Immature natural killer cell (primary cell): ENCODE results near the gene UCHL5. TPM values are rescaled to one million over a fixed set of nuclear protein-coding genes. Genes with fewer than 3 reads are reported as not detected.
A peak's percentile ranks its signal among the peaks of the same experiment; 100 is the strongest.
"Not testable (repeated sequence)": the region's sequence is repeated elsewhere in the genome, so short reads cannot be mapped to it uniquely, and the experiment has no call there.

Experiments
- DNase-seq, 3 donors: peaks; one replicate each; pipeline ENCODE4 v3.0.0; 2022; ENCODE audit warnings: mixed read lengths in 1 of 3
- H3K27ac Mint-ChIP-seq, 6 donors: one replicate each; pipeline ENCODE4 v1.8.0; 2020; ENCODE audit warnings: mixed read lengths in 6 of 6, mild to moderate bottlenecking in 5 of 6, inconsistent platforms in 4 of 6, moderate library complexity in 3 of 6
- H3K27me3 Mint-ChIP-seq, 3 donors: one replicate each; pipeline ENCODE4 v1.8.0; 2020 to 2021; ENCODE audit warnings: low read depth in 3 of 3, mild to moderate bottlenecking in 3 of 3, mixed read lengths in 3 of 3, moderate library complexity in 3 of 3, inconsistent platforms in 1 of 3
- H3K36me3 Mint-ChIP-seq, 3 donors: one replicate each; pipeline ENCODE4 v1.8.0; 2020; ENCODE audit warnings: mixed read lengths in 3 of 3, inconsistent platforms in 2 of 3, mild to moderate bottlenecking in 2 of 3
- H3K4me1 Mint-ChIP-seq, 2 donors: one replicate each; pipeline ENCODE4 v1.8.0; 2020; ENCODE audit warnings: inconsistent platforms in 2 of 2, mild to moderate bottlenecking in 2 of 2, mixed read lengths in 2 of 2, moderate library complexity in 1 of 2
- H3K4me3 Mint-ChIP-seq, 5 donors: one replicate each; pipeline ENCODE4 v1.8.0; 2020; ENCODE audit warnings: mild to moderate bottlenecking in 5 of 5, mixed read lengths in 5 of 5, inconsistent platforms in 3 of 5, moderate library complexity in 3 of 5
- H3K9me3 Mint-ChIP-seq, 6 donors: one replicate each; pipeline ENCODE4 v1.8.0; 2020; ENCODE audit warnings: mild to moderate bottlenecking in 6 of 6, mixed read lengths in 6 of 6, inconsistent platforms in 4 of 6, moderate library complexity in 3 of 6
- polyA plus RNA-seq, 3 donors: library from polyadenylated mRNA; unstranded; fragments of 300-500 nt; fragmentation: Illumina TruSeq; gene quantifications; one replicate each; pipeline ENCODE4 v1.2.3, GENCODE V29; 2021

UCHL5 gene
- polyA plus RNA-seq, 3 donors from 2014 or later: 95.6 to 149 (median 111) TPM

DNA sequence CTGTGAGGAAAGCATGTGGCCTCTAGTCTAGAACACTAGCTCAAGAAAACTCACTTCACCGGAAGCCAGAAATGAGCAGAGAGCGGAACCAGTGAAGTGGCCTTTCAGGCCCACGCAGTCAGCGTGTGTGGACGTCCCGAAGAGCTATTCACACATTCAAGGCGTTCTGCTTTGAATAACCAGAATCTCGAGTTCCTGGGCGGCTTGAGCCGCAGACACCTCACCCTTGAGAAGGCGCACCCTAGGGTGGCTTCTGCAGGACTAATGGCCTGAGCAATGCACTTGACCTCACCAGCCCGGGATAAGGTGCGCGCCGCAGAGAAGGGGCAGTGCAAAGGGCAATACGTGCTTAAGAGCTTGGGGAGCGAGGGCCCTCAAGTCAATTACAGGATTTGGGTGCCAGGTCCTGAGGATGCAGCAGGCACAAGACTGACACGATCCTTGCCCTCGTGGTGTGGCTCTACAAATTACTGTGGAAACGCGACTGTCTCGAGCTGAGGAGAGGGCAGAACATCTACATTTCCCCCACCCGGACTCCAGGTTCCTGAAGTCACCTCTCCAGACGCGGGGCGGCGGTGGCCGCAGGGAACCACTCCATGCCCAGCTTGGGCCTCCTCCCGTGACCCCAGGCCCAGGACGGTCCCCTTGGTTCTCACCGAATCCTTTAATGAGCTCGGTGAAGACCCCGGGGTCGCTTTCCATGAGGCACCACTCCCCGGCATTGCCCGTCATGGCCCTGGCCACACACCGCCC lies 455 bp downstream of the UCHL5 start:
- Mint-ChIP-seq H3K27me3 (peaks cover 8 to 20% (median 12%) of the 10 kb centered on the region in 3 donors), H3K36me3 (peaks cover 0 to 9% (median 3%) of the 10 kb centered on the region in 3 donors), H3K4me1 (peaks cover 56 to 79% of the 10 kb centered on the region in 2 donors), H3K4me3 (peak overlapping the region; percentile 89 to 100 (median 95)), H3K27ac (peak overlapping the region; percentile 95 to 100 (median 98)), H3K9me3 (no peaks in the 10 kb centered on the region)
- peak; percentile 79 to 86 (median 85) for DNase-seq

DNA sequence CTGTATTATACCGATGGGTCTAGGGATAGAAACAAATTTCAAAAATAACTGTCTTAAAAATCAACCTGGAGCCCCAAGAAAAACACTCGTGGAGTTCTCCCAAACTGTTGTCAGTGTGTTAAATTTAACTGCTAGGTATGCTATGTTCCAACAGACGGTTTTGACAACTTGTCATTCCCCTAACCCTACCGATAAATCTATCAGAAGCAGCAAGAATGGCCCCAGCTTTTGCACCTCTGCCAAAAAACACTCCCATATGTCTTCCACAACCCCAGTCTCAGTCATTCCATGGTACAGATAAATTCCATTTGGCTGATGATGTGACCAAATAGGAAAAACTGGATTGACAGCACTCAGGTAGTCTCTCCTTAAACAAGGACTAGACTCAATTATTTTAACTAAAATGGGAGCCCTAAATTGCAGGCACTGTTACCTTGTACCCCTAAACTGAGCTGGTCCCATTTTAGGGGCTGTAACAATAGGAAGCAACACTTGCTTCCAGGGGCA lies 4.9 kb downstream of the UCHL5 start:
- no peak overlapping the region for H3K4me3 Mint-ChIP-seq
- peaks cover 7 to 12% (median 9%) of the 10 kb centered on the region in 3 donors for H3K27me3 Mint-ChIP-seq
- no peaks in the 10 kb centered on the region for H3K9me3 Mint-ChIP-seq
- H3K4me1 Mint-ChIP-seq: peaks cover 41 to 67% of the 10 kb centered on the region in 2 donors
- peak overlapping the region; percentile 24 to 72 (median 48) for H3K27ac Mint-ChIP-seq
- H3K36me3 Mint-ChIP-seq: peaks cover 0 to 5% (median 4%) of the 10 kb centered on the region in 3 donors
- DNase-seq: no peak

DNA sequence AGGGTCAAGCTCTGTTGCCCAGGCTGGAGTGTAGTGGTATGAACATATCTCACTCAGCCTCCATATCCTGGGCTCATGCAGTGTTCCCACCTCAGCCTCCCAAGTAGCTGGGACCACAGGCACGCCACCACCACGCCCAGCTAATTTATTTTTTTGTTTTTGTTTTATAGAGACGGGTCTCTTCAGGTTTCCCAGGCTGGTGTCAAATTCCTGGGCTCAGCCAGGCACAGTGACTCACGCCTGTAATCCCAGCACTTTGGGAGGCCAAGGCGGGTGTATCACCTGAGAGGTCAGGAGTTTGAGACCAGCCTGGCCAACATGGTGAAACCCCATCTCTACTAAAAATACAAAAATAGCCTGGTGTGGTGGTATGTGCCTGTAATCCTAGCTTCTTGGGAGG lies 10.2 kb downstream of the UCHL5 start:
- not testable (repeated sequence) for H3K27ac Mint-ChIP-seq, DNase-seq, H3K27me3 Mint-ChIP-seq, H3K9me3 Mint-ChIP-seq, H3K4me3 Mint-ChIP-seq
- peaks cover 0 to 23% (median 12%) of the 10 kb centered on the region in 3 donors for H3K36me3 Mint-ChIP-seq
- H3K4me1 Mint-ChIP-seq: peaks cover 12 to 48% of the 10 kb centered on the region in 2 donors

DNA sequence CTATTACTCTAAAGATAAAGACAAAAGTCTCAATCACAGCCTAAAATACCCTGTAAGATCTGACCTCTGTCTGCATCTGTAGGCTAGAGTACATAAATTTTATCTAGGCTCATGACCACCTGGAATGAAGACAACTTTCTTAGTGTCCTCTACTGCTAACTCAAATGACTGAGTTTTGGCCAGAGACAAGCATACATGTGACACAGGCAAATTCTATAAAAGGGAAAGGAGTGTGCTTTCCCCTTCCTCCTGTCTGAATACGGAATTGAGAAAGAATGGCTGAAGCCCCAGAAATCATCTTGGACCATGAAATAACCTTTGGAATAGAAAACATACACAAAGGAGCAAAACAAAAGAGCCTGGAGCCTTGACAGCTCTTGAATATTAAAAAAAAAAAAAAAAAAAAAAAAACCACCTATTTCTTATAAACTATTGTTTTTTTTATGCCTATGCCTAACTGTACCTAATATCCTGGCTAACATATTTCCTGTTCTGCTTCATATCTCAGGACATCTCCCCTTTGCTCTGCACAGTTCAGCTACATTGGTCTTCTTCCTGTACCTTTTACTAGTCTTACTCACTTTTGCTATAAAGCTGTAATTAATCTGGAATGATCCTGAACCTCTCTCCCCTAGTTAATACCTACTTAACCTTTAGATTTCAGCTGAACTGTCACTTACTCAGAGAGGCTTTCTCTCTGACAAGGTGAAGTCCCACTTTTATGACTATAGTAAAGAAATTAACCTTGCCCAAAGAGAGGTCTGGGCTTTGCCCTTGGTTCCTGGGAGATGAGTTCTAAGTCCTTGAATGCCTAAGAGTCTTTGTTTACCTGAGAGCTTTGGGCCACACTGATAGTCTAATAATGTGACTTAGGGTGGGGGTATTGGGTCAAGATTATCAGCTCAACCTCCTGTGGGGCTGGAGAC lies 16.1 kb downstream of the UCHL5 start:
- peaks cover 20 to 67% of the 10 kb centered on the region in 2 donors for H3K4me1 Mint-ChIP-seq
- peak overlapping the region; percentile 17 to 78 (median 71) for H3K27ac Mint-ChIP-seq
- H3K36me3 Mint-ChIP-seq: peaks cover 0 to 24% (median 5%) of the 10 kb centered on the region in 3 donors
- H3K9me3 Mint-ChIP-seq: no peaks in the 10 kb centered on the region
- peaks cover 0 to 1% (median 0%) of the 10 kb centered on the region in 3 donors for H3K27me3 Mint-ChIP-seq
- no peak overlapping the region for H3K4me3 Mint-ChIP-seq
- no peak for DNase-seq

DNA sequence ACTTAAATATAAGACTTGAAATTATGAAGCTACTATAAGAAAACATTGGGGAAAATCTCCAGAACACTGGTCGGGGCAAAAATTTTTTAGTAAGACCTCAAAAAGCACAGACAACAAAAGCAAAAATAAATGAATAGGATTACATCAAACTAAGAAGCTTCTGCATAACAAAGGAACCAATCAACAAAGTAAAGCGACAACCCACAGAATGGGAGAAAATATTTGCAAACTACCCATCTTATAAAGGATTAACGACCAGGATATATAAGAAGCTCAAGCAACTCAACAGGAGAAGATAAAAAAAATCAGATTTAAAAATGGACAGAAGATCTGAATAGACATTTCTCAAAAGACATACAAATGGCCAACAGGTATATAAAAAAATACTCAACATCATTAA lies 19.1 kb downstream of the UCHL5 start:
- Mint-ChIP-seq H3K4me3 (no peak overlapping the region), H3K27me3 (peaks cover 0 to 1% (median 0%) of the 10 kb centered on the region in 3 donors), H3K36me3 (peaks cover 0 to 22% (median 5%) of the 10 kb centered on the region in 3 donors), H3K4me1 (peaks cover 38 to 81% of the 10 kb centered on the region in 2 donors), H3K27ac (peak overlapping the region in 2 of 6 donors; percentile 9 to 10), H3K9me3 (no peaks in the 10 kb centered on the region)
- DNase-seq: no peak

DNA sequence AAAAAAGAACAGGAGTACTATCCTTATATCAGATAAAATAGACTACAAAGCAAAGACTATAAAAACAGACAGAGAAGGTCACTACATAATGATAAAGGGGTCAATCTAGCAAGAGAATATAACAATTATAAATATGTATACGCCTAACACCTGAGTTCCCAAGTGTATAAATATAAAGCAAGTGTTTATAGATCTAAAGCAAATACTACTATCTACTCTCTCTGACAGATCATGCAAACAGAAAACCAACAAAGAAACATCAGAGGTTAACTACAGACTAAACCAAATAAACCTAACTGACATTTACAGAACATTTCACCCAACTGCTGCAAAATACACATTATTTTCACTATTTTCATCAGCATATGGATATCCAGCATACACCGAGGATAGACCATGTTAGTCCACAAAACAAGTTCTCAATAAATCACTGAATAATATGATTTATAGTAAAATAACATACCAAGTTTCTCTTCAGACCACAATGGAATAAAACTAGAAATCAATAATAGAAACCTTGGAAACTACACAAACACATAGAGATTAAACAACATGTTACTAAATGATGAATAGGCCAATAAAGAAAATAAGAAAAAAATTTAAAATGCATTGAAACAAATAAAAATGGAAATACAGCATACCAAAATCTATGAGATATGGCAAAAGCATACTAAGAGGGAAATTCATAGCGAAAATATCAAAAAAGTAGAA lies 22.7 kb downstream of the UCHL5 start:
- no peak for DNase-seq
- peak overlapping the region in 4 of 6 donors; percentile 9 to 79 (median 36) for H3K27ac Mint-ChIP-seq
- H3K4me1 Mint-ChIP-seq: peaks cover 40 to 91% of the 10 kb centered on the region in 2 donors
- H3K27me3 Mint-ChIP-seq: no peaks in the 10 kb centered on the region
- H3K36me3 Mint-ChIP-seq: peaks cover 0 to 12% (median 0%) of the 10 kb centered on the region in 3 donors
- no peak overlapping the region for H3K4me3 Mint-ChIP-seq
- no peaks in the 10 kb centered on the region for H3K9me3 Mint-ChIP-seq

DNA sequence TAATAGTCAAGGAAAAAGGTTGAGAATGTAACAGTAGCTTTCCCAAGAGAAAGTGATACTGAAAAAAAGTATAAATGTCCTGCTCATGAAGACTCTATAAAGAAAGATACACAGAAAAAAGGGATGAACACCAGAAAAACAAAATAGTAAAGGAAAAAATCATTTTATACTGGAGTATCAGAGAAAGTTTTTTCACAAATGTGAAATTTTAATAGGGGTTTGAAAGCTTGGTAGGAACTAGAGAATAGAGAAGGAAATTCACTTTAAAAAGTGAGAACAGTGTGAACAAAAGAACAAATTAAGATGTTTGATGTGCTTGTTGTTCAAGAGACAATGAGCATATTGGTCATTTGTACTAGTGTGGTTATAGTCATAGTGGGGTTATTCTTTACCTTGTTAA lies 25.6 kb downstream of the UCHL5 start:
- peaks cover 0 to 12% (median 0%) of the 10 kb centered on the region in 3 donors for H3K36me3 Mint-ChIP-seq
- peak overlapping the region in 1 of 5 donors; percentile 12 for H3K4me3 Mint-ChIP-seq
- H3K9me3 Mint-ChIP-seq: no peaks in the 10 kb centered on the region
- DNase-seq: no peak
- H3K27me3 Mint-ChIP-seq: no peaks in the 10 kb centered on the region
- H3K27ac Mint-ChIP-seq: peak overlapping the region in 2 of 6 donors; percentile 1 to 17
- peaks cover 32 to 77% of the 10 kb centered on the region in 2 donors for H3K4me1 Mint-ChIP-seq

DNA sequence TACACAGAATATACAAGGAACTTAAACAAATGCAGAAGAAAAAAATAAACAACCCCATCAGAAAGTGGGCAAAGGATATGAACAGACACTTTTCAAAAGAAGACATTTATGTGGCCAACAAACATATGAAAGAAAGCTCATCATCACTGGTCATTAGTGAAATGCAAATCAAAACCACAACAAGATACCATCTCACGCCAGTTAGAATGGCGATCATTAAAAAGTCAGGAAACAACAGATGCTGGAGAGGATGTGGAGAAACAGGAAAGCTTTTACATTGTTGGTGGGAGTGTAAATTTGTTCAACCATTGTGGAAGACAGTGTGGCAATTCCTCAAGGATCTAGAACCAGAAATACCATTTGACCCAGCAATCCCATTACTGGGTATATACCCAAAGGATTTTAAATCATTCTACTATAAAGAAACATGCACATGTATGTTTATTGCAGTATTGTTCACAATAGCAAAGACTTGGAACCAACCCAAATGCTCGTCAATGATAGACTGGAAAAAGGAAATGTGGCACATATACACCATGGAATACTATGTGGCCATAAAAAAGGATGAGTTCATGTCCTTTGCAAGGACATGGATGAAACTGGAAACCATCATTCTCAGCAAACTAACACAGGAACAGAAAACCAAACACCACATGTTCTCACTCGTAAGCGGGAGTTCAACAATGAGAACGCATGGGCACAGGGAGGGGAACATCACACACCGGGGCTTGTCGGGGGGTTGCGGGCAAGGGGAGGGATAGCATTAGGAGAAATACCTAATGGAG lies 26.3 kb downstream of the UCHL5 start:
- DNase-seq, H3K9me3 Mint-ChIP-seq, H3K27me3 Mint-ChIP-seq, H3K4me3 Mint-ChIP-seq: not testable (repeated sequence)
- Mint-ChIP-seq H3K27ac (peak overlapping the region in 1 of 6 donors; percentile 38), H3K4me1 (peaks cover 32 to 74% of the 10 kb centered on the region in 2 donors), H3K36me3 (peaks cover 0 to 12% (median 0%) of the 10 kb centered on the region in 3 donors)

DNA sequence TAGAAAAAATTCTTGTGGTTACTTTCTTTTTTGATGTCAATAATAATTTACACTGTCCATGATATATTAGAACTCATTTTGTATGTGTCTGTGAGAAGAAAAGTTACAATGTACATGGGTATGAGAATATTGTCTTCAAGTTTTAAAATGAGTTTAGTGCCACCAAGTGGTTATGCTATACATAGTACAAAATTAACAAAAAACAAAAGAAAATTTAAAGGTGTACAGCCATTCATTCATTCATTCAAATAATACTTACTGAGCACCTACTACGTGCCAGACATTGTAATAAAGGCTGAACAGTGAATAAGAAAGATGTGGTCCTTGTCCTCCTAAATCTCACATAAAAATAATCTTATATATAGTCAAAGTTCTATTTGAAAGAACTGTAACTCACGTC lies 27.7 kb downstream of the UCHL5 start:
- peak overlapping the region in 1 of 6 donors; percentile 53 for H3K27ac Mint-ChIP-seq
- no peak overlapping the region for H3K4me3 Mint-ChIP-seq
- peaks cover 0 to 8% (median 0%) of the 10 kb centered on the region in 3 donors for H3K36me3 Mint-ChIP-seq
- DNase-seq: peak in 2 of 3 donors; percentile 7 to 10
- H3K4me1 Mint-ChIP-seq: peaks cover 22 to 60% of the 10 kb centered on the region in 2 donors
- no peaks in the 10 kb centered on the region for H3K9me3 Mint-ChIP-seq
- H3K27me3 Mint-ChIP-seq: peaks cover 0 to 1% (median 0%) of the 10 kb centered on the region in 3 donors

DNA sequence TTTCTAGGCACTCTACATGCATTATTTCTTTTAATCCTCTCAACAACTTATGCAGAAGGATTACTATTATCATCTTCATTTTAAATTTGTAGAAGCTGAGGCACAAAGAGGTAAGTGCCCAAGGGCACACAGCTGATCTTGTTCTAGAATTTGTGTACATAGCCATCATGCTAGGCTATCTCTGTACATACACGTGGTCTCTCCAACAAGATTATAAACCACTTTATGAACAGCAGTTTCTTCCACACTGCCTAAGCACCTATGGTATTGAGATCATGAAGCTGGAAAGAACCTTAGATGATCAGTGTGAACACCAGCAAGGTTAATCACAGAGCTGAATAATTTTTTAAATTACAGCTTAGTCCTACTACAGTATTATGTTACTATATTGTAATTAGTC lies 28.9 kb downstream of the UCHL5 start:
- DNase-seq: no peak
- H3K36me3 Mint-ChIP-seq: peaks cover 7 to 16% (median 7%) of the 10 kb centered on the region in 3 donors
- H3K9me3 Mint-ChIP-seq: no peaks in the 10 kb centered on the region
- peaks cover 15 to 58% of the 10 kb centered on the region in 2 donors for H3K4me1 Mint-ChIP-seq
- H3K27me3 Mint-ChIP-seq: peaks cover 0 to 1% (median 0%) of the 10 kb centered on the region in 3 donors
- peak overlapping the region in 3 of 6 donors; percentile 0 to 78 (median 53) for H3K27ac Mint-ChIP-seq
- H3K4me3 Mint-ChIP-seq: no peak overlapping the region

DNA sequence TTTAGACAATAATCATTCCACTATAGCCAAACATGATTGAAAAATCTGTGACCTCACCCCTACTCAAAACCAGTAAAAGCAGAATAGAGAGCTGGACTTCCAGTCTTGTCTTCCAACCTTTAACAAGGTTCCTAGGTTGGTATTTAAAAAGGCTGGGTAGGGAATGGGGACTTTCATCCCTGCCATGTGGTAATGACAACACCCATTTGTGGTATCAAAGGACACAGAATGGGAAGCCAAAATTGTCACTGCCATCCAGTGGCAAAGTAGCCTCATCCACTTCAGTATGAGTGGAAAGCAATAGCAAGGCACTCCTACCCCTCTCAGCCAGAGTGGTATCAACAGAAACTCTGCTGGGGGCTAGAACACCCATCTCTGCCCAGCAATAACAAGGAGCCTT lies 33.9 kb downstream of the UCHL5 start:
- Mint-ChIP-seq H3K9me3 (no peaks in the 10 kb centered on the region), H3K4me3 (no peak overlapping the region), H3K27ac (peak overlapping the region in 2 of 6 donors; percentile 30 to 59), H3K4me1 (peaks cover 0 to 10% of the 10 kb centered on the region in 2 donors), H3K36me3 (peaks cover 7 to 16% (median 13%) of the 10 kb centered on the region in 3 donors), H3K27me3 (peaks cover 0 to 1% (median 0%) of the 10 kb centered on the region in 3 donors)
- no peak for DNase-seq

DNA sequence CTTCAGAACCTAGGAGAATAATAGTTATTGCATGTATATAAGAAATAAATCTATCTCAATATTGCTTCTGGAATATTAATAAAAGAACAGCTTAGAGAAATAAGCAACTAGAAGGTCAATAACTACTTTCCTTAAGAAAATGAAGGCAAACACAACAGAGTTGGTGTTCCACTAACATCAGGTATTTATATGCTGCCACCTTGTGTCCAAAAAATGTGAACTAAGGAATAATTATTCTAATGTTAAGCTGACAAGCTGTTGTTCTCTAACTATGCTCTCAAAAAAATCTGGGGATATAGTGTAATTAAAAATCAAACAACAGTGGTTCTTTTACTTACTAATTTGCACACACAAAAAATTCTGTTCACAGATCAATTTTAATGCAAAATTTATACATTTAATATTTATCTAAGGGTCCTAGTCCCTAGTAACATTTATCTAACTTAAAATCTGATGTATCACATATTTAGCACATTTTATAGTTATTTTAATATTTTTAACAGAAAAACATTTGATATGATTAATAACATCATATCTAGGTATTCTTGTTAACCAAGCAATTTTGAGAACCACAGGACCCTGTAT lies 39.6 kb downstream of the UCHL5 start:
- DNase-seq: peak; percentile 38 to 50 (median 41)
- Mint-ChIP-seq H3K27me3 (no peaks in the 10 kb centered on the region), H3K4me1 (no peaks in the 10 kb centered on the region), H3K27ac (peak overlapping the region in 3 of 6 donors; percentile 19 to 64 (median 32)), H3K4me3 (no peak overlapping the region), H3K9me3 (no peaks in the 10 kb centered on the region), H3K36me3 (peaks cover 0 to 12% (median 7%) of the 10 kb centered on the region in 3 donors)
